ENCODE data around the gene IFT25. TPM values are rescaled to one million over a fixed set of nuclear protein-coding genes. Genes with fewer than 3 reads are reported as not detected.

The IFT25 gene
- total and polyA plus RNA-seq, 2 experiments from 2014 or later, result 27.4 to 69.0 TPM

GRCh38 chr1:53982034-53982762 lies 36.7 kb upstream of the IFT25 start:
- WGBS (ENCODE audit: low lambda C conversion rate, missing lambda C conversion rate), result 44% methylated on average over 20 of the region's 20 CpGs
- Histone ChIP-seq H4K20me1 (ENCODE audit: insufficient read depth, poor library complexity, severe bottlenecking) (no peaks in the 10 kb centered on the region), H2AFZ (peak overlapping the region; percentile 45), H3K27ac (peak overlapping the region; percentile 85), H3K9me3 (ENCODE audit: low read depth) (no peaks in the 10 kb centered on the region), H3K27me3 (no peaks in the 10 kb centered on the region), H3K9me2 (replicated peaks; ENCODE audit: insufficient read depth) (no peaks in the 10 kb centered on the region), H3K4me1 (ENCODE audit: insufficient read depth) (peaks cover 9% of the 10 kb centered on the region), H3K79me2 (no peaks in the 10 kb centered on the region), H3K4me3 (no peak overlapping the region), H3K36me3 (replicated peaks; ENCODE audit: insufficient read depth, low read depth) (no peaks in the 10 kb centered on the region), H3K4me2 (peak overlapping the region; percentile 72)
- TF ChIP-seq EZH2 (IDR thresholded peaks at IDR 0.05; ENCODE audit: borderline replicate concordance) (no peak), EZH2phosphoT487 (IDR thresholded peaks at IDR 0.05; ENCODE audit: low read depth, severe bottlenecking, unreplicated experiment) (no peak), CTCF (IDR thresholded peaks at IDR 0.05; ENCODE audit: poor library complexity) (no peak)
- peak; percentile 78 for DNase-seq (ENCODE audit: low spot score)

GRCh38 chr1:53981220-53981619 lies 35.7 kb upstream of the IFT25 start:
- peaks cover 9% of the 10 kb centered on the region for H3K4me1 ChIP-seq (ENCODE audit: insufficient read depth)
- no peaks in the 10 kb centered on the region for H4K20me1 ChIP-seq (ENCODE audit: insufficient read depth, poor library complexity, severe bottlenecking)
- H3K27ac ChIP-seq, result peak overlapping the region; percentile 85
- 85% methylated on average over 6 of the region's 6 CpGs for WGBS (ENCODE audit: low lambda C conversion rate, missing lambda C conversion rate)
- DNase-seq (ENCODE audit: low spot score), result no peak
- no peaks in the 10 kb centered on the region for H3K79me2 ChIP-seq
- no peak overlapping the region for H2AFZ ChIP-seq
- no peak overlapping the region for H3K4me3 ChIP-seq
- TF ChIP-seq CTCF (IDR thresholded peaks at IDR 0.05; ENCODE audit: poor library complexity) (no peak), EZH2 (IDR thresholded peaks at IDR 0.05; ENCODE audit: borderline replicate concordance) (no peak), EZH2phosphoT487 (IDR thresholded peaks at IDR 0.05; ENCODE audit: low read depth, severe bottlenecking, unreplicated experiment) (no peak)
- H3K9me3 ChIP-seq (ENCODE audit: low read depth), result no peaks in the 10 kb centered on the region
- H3K27me3 ChIP-seq, result no peaks in the 10 kb centered on the region
- H3K36me3 ChIP-seq (replicated peaks; ENCODE audit: insufficient read depth, low read depth), result no peaks in the 10 kb centered on the region
- H3K9me2 ChIP-seq (replicated peaks; ENCODE audit: insufficient read depth), result no peaks in the 10 kb centered on the region
- H3K4me2 ChIP-seq, result no peak overlapping the region

GRCh38 chr1:53979712-53980450 lies 34.4 kb upstream of the IFT25 start:
- H3K27ac ChIP-seq, result no peak overlapping the region
- H2AFZ ChIP-seq, result no peak overlapping the region
- H3K4me1 ChIP-seq (ENCODE audit: insufficient read depth), result peaks cover 9% of the 10 kb centered on the region
- no peak for DNase-seq (ENCODE audit: low spot score)
- WGBS (ENCODE audit: low lambda C conversion rate, missing lambda C conversion rate), result 89% methylated on average over 13 of the region's 13 CpGs
- no peaks in the 10 kb centered on the region for H3K79me2 ChIP-seq
- no peak for TF ChIP-seq EZH2phosphoT487 (IDR thresholded peaks at IDR 0.05; ENCODE audit: low read depth, severe bottlenecking, unreplicated experiment)
- TF ChIP-seq EZH2 (IDR thresholded peaks at IDR 0.05; ENCODE audit: borderline replicate concordance), result no peak
- no peaks in the 10 kb centered on the region for H3K36me3 ChIP-seq (replicated peaks; ENCODE audit: insufficient read depth, low read depth)
- no peak overlapping the region for H3K4me2 ChIP-seq
- no peaks in the 10 kb centered on the region for H3K9me2 ChIP-seq (replicated peaks; ENCODE audit: insufficient read depth)
- H3K9me3 ChIP-seq (ENCODE audit: low read depth), result no peaks in the 10 kb centered on the region
- no peaks in the 10 kb centered on the region for H3K27me3 ChIP-seq
- no peaks in the 10 kb centered on the region for H4K20me1 ChIP-seq (ENCODE audit: insufficient read depth, poor library complexity, severe bottlenecking)
- H3K4me3 ChIP-seq, result no peak overlapping the region

GRCh38 chr1:53975861-53976260 lies 30.4 kb upstream of the IFT25 start:
- H3K27ac ChIP-seq, result no peak overlapping the region
- no peaks in the 10 kb centered on the region for H3K79me2 ChIP-seq
- DNase-seq (ENCODE audit: low spot score), result no peak
- H3K4me1 ChIP-seq (ENCODE audit: insufficient read depth), result no peaks in the 10 kb centered on the region
- H3K27me3 ChIP-seq, result no peaks in the 10 kb centered on the region
- no peaks in the 10 kb centered on the region for H3K36me3 ChIP-seq (replicated peaks; ENCODE audit: insufficient read depth, low read depth)
- H3K9me2 ChIP-seq (replicated peaks; ENCODE audit: insufficient read depth), result no peaks in the 10 kb centered on the region
- WGBS (ENCODE audit: low lambda C conversion rate, missing lambda C conversion rate), result over 99% methylated on average over 7 of the region's 7 CpGs
- TF ChIP-seq EZH2 (IDR thresholded peaks at IDR 0.05; ENCODE audit: borderline replicate concordance) (no peak), EZH2phosphoT487 (IDR thresholded peaks at IDR 0.05; ENCODE audit: low read depth, severe bottlenecking, unreplicated experiment) (no peak), CTCF (IDR thresholded peaks at IDR 0.05; ENCODE audit: poor library complexity) (no peak)
- H4K20me1 ChIP-seq (ENCODE audit: insufficient read depth, poor library complexity, severe bottlenecking), result no peaks in the 10 kb centered on the region
- H3K4me2 ChIP-seq, result no peak overlapping the region
- H3K9me3 ChIP-seq (ENCODE audit: low read depth), result no peaks in the 10 kb centered on the region
- no peak overlapping the region for H3K4me3 ChIP-seq
- no peak overlapping the region for H2AFZ ChIP-seq
